Naive B cell (primary cell): ENCODE data around the gene FOXC2. TPM values are rescaled to one million over a fixed set of nuclear protein-coding genes. Genes with fewer than 3 reads are reported as not detected.

Source experiments
- ATAC-seq, 2 donors: fragments of 150-1000 bp; cut with Tn5 transposase; 2 replicates each; pipeline ENCODE4 v1.10.0; 2021; ENCODE audit warnings: low read depth in 2 of 2, mild to moderate bottlenecking in 2 of 2, moderate library complexity in 2 of 2
- DNase-seq: peaks from one replicate; pipeline ENCODE4 v3.0.0; 2022
- H3K27ac Mint-ChIP-seq, 6 donors: one replicate each; pipeline ENCODE4 v1.8.0; 2020 to 2022; ENCODE audit warnings: mild to moderate bottlenecking in 6 of 6, mixed read lengths in 6 of 6, moderate library complexity in 5 of 6, inconsistent platforms in 2 of 6
- H3K27me3 Mint-ChIP-seq, 3 donors: one replicate each; pipeline ENCODE4 v1.8.0; 2021 to 2022; ENCODE audit warnings: mixed read lengths in 3 of 3, mild to moderate bottlenecking in 1 of 3
- H3K36me3 Mint-ChIP-seq, 2 donors: one replicate each; pipeline ENCODE4 v1.8.0; 2020 to 2022; ENCODE audit warnings: mixed read lengths in 2 of 2, inconsistent platforms in 1 of 2, mild to moderate bottlenecking in 1 of 2
- H3K4me1 Mint-ChIP-seq, 3 donors: one replicate each; pipeline ENCODE4 v1.8.0; 2020 to 2022; ENCODE audit warnings: mixed read lengths in 3 of 3, inconsistent platforms in 1 of 3, mild to moderate bottlenecking in 1 of 3, moderate library complexity in 1 of 3
- H3K4me3 Mint-ChIP-seq, 8 donors: one replicate each; pipeline ENCODE4 v1.8.0; 2020 to 2022; ENCODE audit warnings: mild to moderate bottlenecking in 8 of 8, mixed read lengths in 8 of 8, moderate library complexity in 8 of 8, inconsistent platforms in 2 of 8
- H3K9me3 Mint-ChIP-seq, 7 donors: one replicate each; pipeline ENCODE4 v1.8.0; 2020 to 2022; ENCODE audit warnings: mixed read lengths in 7 of 7, mild to moderate bottlenecking in 5 of 7, inconsistent platforms in 2 of 7, moderate library complexity in 1 of 7
- polyA plus RNA-seq, 6 donors: library from polyadenylated mRNA; unstranded; fragments of 300-500 nt; fragmentation: Illumina TruSeq; gene quantifications; one replicate each; pipeline ENCODE4 v1.2.3, GENCODE V29; 2021; ENCODE audit warnings: low read depth in 6 of 6

Gene FOXC2
- polyA plus RNA-seq, 6 donors from 2014 or later = not detected

- ATAC-seq (no peak), DNase-seq (no peak)
- Mint-ChIP-seq H3K9me3 (no peaks in the 10 kb centered on the region), H3K27ac (no peak overlapping the region), H3K4me1 (no peaks in the 10 kb centered on the region), H3K27me3 (peaks cover 6 to 15% (median 7%) of the 10 kb centered on the region in 3 donors), H3K4me3 (no peak overlapping the region), H3K36me3 (peaks cover 0 to 13% of the 10 kb centered on the region in 2 donors)
Measured at GRCh38 chr16:86527366-86527765, 39.3 kb upstream of the FOXC2 start.

GRCh38 chr16:86528061-86528929 lies 38.3 kb upstream of the FOXC2 start:
- Mint-ChIP-seq H3K27ac (no peak overlapping the region), H3K36me3 (peaks cover 0 to 13% of the 10 kb centered on the region in 2 donors), H3K4me3 (no peak overlapping the region), H3K9me3 (no peaks in the 10 kb centered on the region), H3K4me1 (no peaks in the 10 kb centered on the region), H3K27me3 (peaks cover 0 to 6% (median 0%) of the 10 kb centered on the region in 3 donors)
- ATAC-seq (no peak), DNase-seq (no peak)

DNA sequence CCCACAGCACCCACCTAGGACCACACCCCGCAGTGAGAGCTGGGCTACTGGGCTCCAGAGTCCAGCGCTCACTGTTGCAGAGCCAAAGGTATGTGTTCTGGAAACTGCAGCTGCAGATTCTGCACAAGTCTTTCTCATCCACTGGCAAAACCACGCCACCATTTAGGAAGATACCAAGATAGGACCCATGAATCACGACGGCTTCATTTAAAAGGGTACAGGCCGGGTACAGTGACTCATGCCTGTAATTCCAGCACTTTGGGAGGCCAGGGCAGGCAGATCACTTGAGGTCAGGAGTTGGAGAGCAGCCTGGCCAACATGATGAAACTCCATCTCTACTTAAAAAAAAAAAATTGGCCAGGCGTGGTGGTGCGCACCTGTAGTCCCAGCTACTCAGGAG lies 37.5 kb upstream of the FOXC2 start:
- no peak overlapping the region for H3K4me3 Mint-ChIP-seq
- peaks cover 0 to 2% (median 0%) of the 10 kb centered on the region in 3 donors for H3K27me3 Mint-ChIP-seq
- H3K9me3 Mint-ChIP-seq = no peaks in the 10 kb centered on the region
- H3K27ac Mint-ChIP-seq = no peak overlapping the region
- ATAC-seq (no peak), DNase-seq (no peak)
- H3K4me1 Mint-ChIP-seq = no peaks in the 10 kb centered on the region
- H3K36me3 Mint-ChIP-seq = peaks cover 0 to 13% of the 10 kb centered on the region in 2 donors

- H3K4me3 Mint-ChIP-seq = no peak overlapping the region
Measured at GRCh38 chr16:86530251-86531190, 36.1 kb upstream of the FOXC2 start.

GRCh38 chr16:86531191-86531545 lies 35.5 kb upstream of the FOXC2 start:
- Mint-ChIP-seq H3K36me3 (peaks cover 0 to 13% of the 10 kb centered on the region in 2 donors), H3K4me3 (no peak overlapping the region), H3K9me3 (no peaks in the 10 kb centered on the region), H3K27me3 (no peaks in the 10 kb centered on the region), H3K4me1 (no peaks in the 10 kb centered on the region), H3K27ac (no peak overlapping the region)
- ATAC-seq = no peak
- DNase-seq = no peak

More at GRCh38 chr16:86530251-86531190, 36.1 kb upstream of the FOXC2 start:
- H3K27me3 Mint-ChIP-seq = no peaks in the 10 kb centered on the region
- no peak overlapping the region for H3K27ac Mint-ChIP-seq
- H3K36me3 Mint-ChIP-seq = peaks cover 0 to 13% of the 10 kb centered on the region in 2 donors
- DNase-seq (no peak), ATAC-seq (no peak)
- no peaks in the 10 kb centered on the region for H3K9me3 Mint-ChIP-seq
- H3K4me1 Mint-ChIP-seq = no peaks in the 10 kb centered on the region

- peaks cover 0 to 13% of the 10 kb centered on the region in 2 donors for H3K36me3 Mint-ChIP-seq
- no peaks in the 10 kb centered on the region for H3K9me3 Mint-ChIP-seq
- no peak for ATAC-seq
- H3K4me1 Mint-ChIP-seq = no peaks in the 10 kb centered on the region
- no peak overlapping the region for H3K27ac Mint-ChIP-seq
- H3K27me3 Mint-ChIP-seq = no peaks in the 10 kb centered on the region
- H3K4me3 Mint-ChIP-seq = no peak overlapping the region
- DNase-seq = no peak
Measured at GRCh38 chr16:86531641-86532525, 34.7 kb upstream of the FOXC2 start.

- Mint-ChIP-seq H3K27ac (no peak overlapping the region), H3K9me3 (no peaks in the 10 kb centered on the region), H3K36me3 (peaks cover 0 to 11% of the 10 kb centered on the region in 2 donors), H3K4me3 (no peak overlapping the region), H3K4me1 (no peaks in the 10 kb centered on the region), H3K27me3 (no peaks in the 10 kb centered on the region)
- no peak for ATAC-seq
- no peak for DNase-seq
Measured at GRCh38 chr16:86532526-86532815, 34.2 kb upstream of the FOXC2 start.

GRCh38 chr16:86533076-86533475 lies 33.6 kb upstream of the FOXC2 start:
- peaks cover 0 to 6% of the 10 kb centered on the region in 2 donors for H3K36me3 Mint-ChIP-seq
- ATAC-seq = no peak
- H3K27me3 Mint-ChIP-seq = no peaks in the 10 kb centered on the region
- no peak for DNase-seq
- H3K9me3 Mint-ChIP-seq = no peaks in the 10 kb centered on the region
- H3K27ac Mint-ChIP-seq = no peak overlapping the region
- H3K4me1 Mint-ChIP-seq = no peaks in the 10 kb centered on the region
- no peak overlapping the region for H3K4me3 Mint-ChIP-seq

- Mint-ChIP-seq H3K27ac (no peak overlapping the region), H3K36me3 (peaks cover 0 to 8% of the 10 kb centered on the region in 2 donors), H3K4me1 (no peaks in the 10 kb centered on the region), H3K9me3 (no peaks in the 10 kb centered on the region), H3K4me3 (no peak overlapping the region), H3K27me3 (no peaks in the 10 kb centered on the region)
- DNase-seq = no peak
- no peak for ATAC-seq
Measured at GRCh38 chr16:86533767-86534351, 32.8 kb upstream of the FOXC2 start.

DNA sequence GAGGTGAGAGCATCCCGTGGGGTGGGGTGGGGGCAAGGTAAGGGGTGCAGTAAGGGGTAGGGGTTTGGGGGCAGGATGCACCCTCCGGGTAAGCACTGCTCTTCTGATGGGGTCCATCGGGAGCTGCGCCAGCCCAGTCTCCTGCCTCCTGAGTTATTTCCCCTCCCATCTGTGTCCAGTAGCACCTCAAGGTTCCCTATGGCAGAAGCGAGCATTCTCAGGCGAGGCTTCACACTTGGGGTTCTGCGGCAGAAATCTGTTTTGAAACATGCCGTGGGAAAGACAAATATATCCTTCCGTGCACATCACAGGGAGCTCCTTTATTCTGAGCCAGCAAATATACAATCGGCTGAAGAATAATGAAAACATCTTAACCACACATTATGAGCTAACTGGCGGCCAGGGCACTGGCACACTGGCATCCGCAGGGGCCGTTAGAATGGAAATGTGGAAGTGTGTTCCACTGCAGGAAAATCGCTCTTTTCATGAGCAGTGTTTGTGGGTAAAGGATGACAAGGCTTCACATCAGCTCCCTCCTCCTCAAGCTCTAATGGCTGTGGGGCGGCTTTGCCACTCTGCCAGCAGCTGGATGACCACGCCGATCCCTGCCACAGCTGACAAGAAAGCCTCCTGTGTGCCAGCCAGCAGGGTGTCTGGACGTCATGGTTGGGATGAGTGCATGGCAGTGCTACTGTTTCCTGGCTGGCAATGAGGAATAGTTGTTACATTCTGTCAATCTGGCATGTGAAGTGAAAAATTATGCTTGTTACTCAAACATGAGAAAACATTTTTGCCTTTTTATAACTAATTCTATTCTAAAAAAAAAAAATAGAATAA lies 31.6 kb upstream of the FOXC2 start:
- ATAC-seq = no peak
- H3K4me3 Mint-ChIP-seq = no peak overlapping the region
- H3K9me3 Mint-ChIP-seq = no peaks in the 10 kb centered on the region
- no peaks in the 10 kb centered on the region for H3K27me3 Mint-ChIP-seq
- no peak for DNase-seq
- H3K4me1 Mint-ChIP-seq = no peaks in the 10 kb centered on the region
- H3K36me3 Mint-ChIP-seq = peaks cover 0 to 11% of the 10 kb centered on the region in 2 donors
- no peak overlapping the region for H3K27ac Mint-ChIP-seq

- Mint-ChIP-seq H3K9me3 (no peaks in the 10 kb centered on the region), H3K4me3 (no peak overlapping the region), H3K27ac (no peak overlapping the region), H3K36me3 (peaks cover 0 to 8% of the 10 kb centered on the region in 2 donors), H3K4me1 (no peaks in the 10 kb centered on the region), H3K27me3 (no peaks in the 10 kb centered on the region)
- no peak for DNase-seq
- no peak for ATAC-seq
Measured at GRCh38 chr16:86536621-86537020, 30.0 kb upstream of the FOXC2 start.

GRCh38 chr16:86537486-86537885 lies 29.1 kb upstream of the FOXC2 start:
- DNase-seq (no peak), ATAC-seq (no peak)
- Mint-ChIP-seq H3K4me3 (no peak overlapping the region), H3K4me1 (no peaks in the 10 kb centered on the region), H3K27me3 (no peaks in the 10 kb centered on the region), H3K27ac (peak overlapping the region in 1 of 6 donors; percentile 17), H3K9me3 (no peaks in the 10 kb centered on the region), H3K36me3 (peaks cover 1 to 8% of the 10 kb centered on the region in 2 donors)
